DND-41 (cell line): Measurements from ENCODE around the gene OTOS.

Experiments
- ATAC-seq: fragments of 200-7000 bp; cut with Tn5 transposase; 3 replicates; pipeline ENCODE4 v1.9.1; 2021; ENCODE audit warnings: low read depth; ENCODE audit not compliant: insufficient read depth
- DNase-seq: peaks from one replicate; pipeline ENCODE4 v3.0.0-alpha.2; 2020
- H2AFZ ChIP-seq: 2 replicates; pipeline ENCODE4 v1.6.0; 2012; ENCODE audit warnings: low read depth, low read length
- H3K27ac ChIP-seq: 2 replicates; pipeline ENCODE4 v1.5.1; 2012; ENCODE audit warnings: low read length, inconsistent platforms
- H3K27me3 ChIP-seq: fragments of 200-600 bp; sonication (generic); 2 replicates; pipeline ENCODE4 v1.6.0; 2012; ENCODE audit warnings: low read length, mild to moderate bottlenecking, inconsistent platforms; ENCODE audit not compliant: insufficient read depth, poor library complexity
- H3K36me3 ChIP-seq: 2 replicates; pipeline ENCODE4 v1.5.1; 2012; ENCODE audit warnings: low read length, inconsistent platforms; ENCODE audit not compliant: insufficient read depth
- H3K4me1 ChIP-seq: 2 replicates; pipeline ENCODE4 v1.5.1; 2012; ENCODE audit warnings: mild to moderate bottlenecking, low read length; ENCODE audit not compliant: insufficient read depth
- H3K4me2 ChIP-seq: 2 replicates; pipeline ENCODE4 v1.6.0; 2012; ENCODE audit warnings: mild to moderate bottlenecking, moderate library complexity, low read length, inconsistent platforms; ENCODE audit not compliant: insufficient read depth
- H3K4me3 ChIP-seq, 2 experiments: fragments of 200-600 bp in 1 of 2; shearing (Covaris generic) in 1 of 2; 2 replicates each; pipeline ENCODE4 v1.5.1; 2012 to 2016; ENCODE audit warnings: inconsistent platforms in 2 of 2, low read length in 2 of 2, mild to moderate bottlenecking in 2 of 2, low read depth in 1 of 2, moderate library complexity in 1 of 2
- H3K79me2 ChIP-seq: 2 replicates; pipeline ENCODE4 v1.6.0; 2012; ENCODE audit warnings: low read length, inconsistent platforms; ENCODE audit not compliant: insufficient read depth
- H3K9ac ChIP-seq: 2 replicates; pipeline ENCODE4 v1.6.0; 2012; ENCODE audit warnings: low read depth, mild to moderate bottlenecking, inconsistent platforms, low read length, moderate library complexity
- H3K9me3 ChIP-seq: 2 replicates; pipeline ENCODE4 v1.5.1; 2012; ENCODE audit warnings: low read length, moderate library complexity, mild to moderate bottlenecking, inconsistent platforms; ENCODE audit not compliant: insufficient read depth, severe bottlenecking
- H4K20me1 ChIP-seq: 2 replicates; pipeline ENCODE4 v1.6.0; 2012; ENCODE audit warnings: low read length; ENCODE audit not compliant: insufficient read depth
- CTCF ChIP-seq: IDR thresholded peaks from 2 replicates; pipeline ENCODE4 v1.5.1; 2012; ENCODE audit warnings: borderline replicate concordance, low read length, moderate library complexity, mild to moderate bottlenecking; ENCODE audit not compliant: poor library complexity, severe bottlenecking; ENCODE audit errors: extremely low read depth
- EZH2 ChIP-seq: IDR thresholded peaks from 3 replicates; pipeline ENCODE4 v1.6.1; 2012; ENCODE audit warnings: borderline replicate concordance, low read depth, mild to moderate bottlenecking, moderate library complexity, low read length, inconsistent platforms; ENCODE audit not compliant: severe bottlenecking

The OTOS gene

GRCh38 chr2:240183006-240183874, 42.8 kb upstream of the OTOS start:
- peaks cover 20% of the 10 kb centered on the region for H3K27me3 ChIP-seq

DNA sequence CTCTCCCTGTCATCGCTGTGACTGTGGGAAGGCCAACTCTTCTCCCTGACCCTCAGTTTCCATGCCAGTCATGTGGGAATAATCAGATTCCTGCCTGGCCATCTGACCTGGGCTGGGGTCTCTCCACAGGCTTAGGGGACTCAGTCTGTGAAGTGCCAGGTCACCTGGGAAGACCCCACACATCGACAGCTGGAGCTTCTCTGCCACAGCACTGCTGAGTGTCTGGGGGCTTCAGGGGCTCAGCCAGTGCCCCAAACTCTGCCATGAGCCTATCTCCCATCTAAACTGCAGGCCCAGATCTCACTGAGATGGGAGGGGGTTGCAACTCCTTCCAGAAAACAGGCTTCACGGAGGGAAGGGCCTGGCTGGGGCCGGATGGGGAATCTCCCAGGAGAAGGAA, 42.0 kb upstream of the OTOS start:
- H3K9ac ChIP-seq: no peak overlapping the region
- no peak overlapping the region for H2AFZ ChIP-seq
- H3K4me3 ChIP-seq: no peak overlapping the region
- H3K27me3 ChIP-seq: peaks cover 16% of the 10 kb centered on the region
- H3K9me3 ChIP-seq: peaks cover 2% of the 10 kb centered on the region
- no peak overlapping the region for H3K27ac ChIP-seq
- no peaks in the 10 kb centered on the region; the same call in 1 of the 2 replicates for H4K20me1 ChIP-seq
- TF ChIP-seq EZH2 (no peak), CTCF (no peak)
- H3K4me1 ChIP-seq: no peaks in the 10 kb centered on the region
- H3K79me2 ChIP-seq: no peaks in the 10 kb centered on the region
- ATAC-seq: no peak
- no peaks in the 10 kb centered on the region for H3K36me3 ChIP-seq
- H3K4me2 ChIP-seq: no peak overlapping the region
- no peak for DNase-seq

More at GRCh38 chr2:240183006-240183874, 42.8 kb upstream of the OTOS start:
- H3K4me2 ChIP-seq: no peak overlapping the region
- H3K79me2 ChIP-seq: no peaks in the 10 kb centered on the region
- H3K4me3 ChIP-seq: no peak overlapping the region
- no peaks in the 10 kb centered on the region for H3K36me3 ChIP-seq
- H4K20me1 ChIP-seq: no peaks in the 10 kb centered on the region; the same call in 1 of the 2 replicates
- H2AFZ ChIP-seq: no peak overlapping the region
- no peaks in the 10 kb centered on the region for H3K4me1 ChIP-seq
- H3K9ac ChIP-seq: no peak overlapping the region
- H3K27ac ChIP-seq: no peak overlapping the region
- no peak for ATAC-seq
- TF ChIP-seq EZH2 (no peak), CTCF (no peak)
- peaks cover 3% of the 10 kb centered on the region for H3K9me3 ChIP-seq
- no peak for DNase-seq

GRCh38 chr2:240182001-240182400, 41.5 kb upstream of the OTOS start:
- no peaks in the 10 kb centered on the region; the same call in 1 of the 2 replicates for H4K20me1 ChIP-seq
- H3K36me3 ChIP-seq: no peaks in the 10 kb centered on the region
- no peak overlapping the region for H3K4me3 ChIP-seq
- no peaks in the 10 kb centered on the region for H3K9me3 ChIP-seq
- H3K27me3 ChIP-seq: peaks cover 16% of the 10 kb centered on the region
- no peaks in the 10 kb centered on the region for H3K4me1 ChIP-seq
- ATAC-seq: no peak
- no peak overlapping the region for H3K4me2 ChIP-seq
- H3K9ac ChIP-seq: no peak overlapping the region
- no peak for TF ChIP-seq CTCF
- TF ChIP-seq EZH2: no peak
- H3K79me2 ChIP-seq: no peaks in the 10 kb centered on the region
- no peak for DNase-seq
- H2AFZ ChIP-seq: no peak overlapping the region
- no peak overlapping the region for H3K27ac ChIP-seq
